ENCODE measurements around the gene BTBD19.
"Not testable (repeated sequence)": the region's sequence is repeated elsewhere in the genome, so short reads cannot be mapped to it uniquely, and the experiment has no call there.

BTBD19 gene

GRCh38 chr1:44808063-44808937 lies at the start of gene BTBD19:
TSS of gene BTBD19 (plus strand) at chr1:44808523. CDS start at chr1:44808821, 298 bp downstream.
- DNase-seq (ENCODE audit: low spot score) = peak; percentile 43

DNA sequence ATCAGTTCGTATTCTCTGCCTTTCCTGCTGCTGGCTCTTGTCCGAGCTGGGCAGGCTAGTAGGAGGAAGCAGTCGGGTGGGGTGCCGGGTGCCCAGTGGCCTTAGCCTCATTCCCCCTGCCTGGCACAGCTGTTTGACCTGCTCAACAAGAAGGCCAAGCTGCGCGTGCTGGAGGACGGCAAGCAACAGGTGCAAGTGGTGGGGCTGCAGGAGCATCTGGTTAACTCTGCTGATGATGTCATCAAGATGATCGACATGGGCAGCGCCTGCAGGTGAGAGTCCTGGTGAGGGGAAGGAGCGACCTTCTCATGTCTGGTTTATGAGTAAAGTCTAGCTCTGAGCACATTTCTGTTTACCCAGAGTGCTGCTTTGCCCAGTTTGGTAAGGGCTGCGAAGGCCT lies 49.2 kb upstream of the BTBD19 start:
- DNase-seq (ENCODE audit: low spot score) = no peak

- DNase-seq (ENCODE audit: low spot score) = no peak
Measured at GRCh38 chr1:44760876-44761275, 47.4 kb upstream of the BTBD19 start.

DNA sequence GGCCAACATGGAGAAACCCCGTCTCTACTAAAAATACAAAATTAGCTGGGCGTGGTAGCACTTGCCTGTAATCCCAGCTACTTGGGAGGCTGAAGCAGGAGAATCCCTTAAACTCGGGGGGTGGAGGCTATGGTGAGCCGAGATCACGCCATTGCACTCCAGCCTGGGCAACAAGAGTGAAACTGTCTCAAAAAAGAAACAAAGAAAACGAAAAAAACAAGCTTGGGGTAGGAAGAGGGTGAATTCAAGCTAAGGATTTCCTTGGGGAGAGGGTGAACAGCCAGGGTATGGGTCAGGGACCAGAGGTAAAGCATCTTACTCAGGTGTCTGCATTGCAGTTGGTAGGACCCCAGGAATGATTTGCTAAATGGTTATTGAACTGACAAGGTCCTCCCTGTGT lies 41.9 kb upstream of the BTBD19 start:
- DNase-seq (ENCODE audit: low spot score) = not testable (repeated sequence)

- peak; percentile 90 for DNase-seq (ENCODE audit: low spot score)
Measured at GRCh38 chr1:44775078-44775929, 33.0 kb upstream of the BTBD19 start, which contains the start of gene RPS8. TSS of gene RPS8 (plus strand) at chr1:44775540. CDS start at chr1:44775597, 57 bp downstream.

- no peak for DNase-seq (ENCODE audit: low spot score)
Measured at GRCh38 chr1:44775930-44776729, 32.2 kb upstream of the BTBD19 start.

DNA sequence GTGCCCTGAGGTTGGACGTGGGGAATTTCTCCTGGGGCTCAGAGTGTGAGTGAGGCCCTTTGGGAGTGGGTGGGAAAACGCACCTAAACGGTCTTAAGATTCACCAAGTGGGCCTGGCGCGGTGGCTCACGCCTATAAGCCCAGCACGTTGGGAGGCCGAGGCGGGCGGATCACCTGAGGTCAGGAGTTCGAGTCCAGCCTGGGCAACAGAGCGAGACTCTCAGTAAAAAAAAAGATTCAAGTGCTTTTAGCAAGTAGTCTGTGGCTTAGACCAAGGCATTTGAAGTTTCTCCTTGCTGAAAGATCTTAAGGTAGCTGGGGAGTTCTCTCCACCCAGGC lies 31.6 kb upstream of the BTBD19 start:
- no peak for DNase-seq (ENCODE audit: low spot score)

GRCh38 chr1:44777547-44777946 lies 30.8 kb upstream of the BTBD19 start:
- no peak for DNase-seq (ENCODE audit: low spot score)

DNA sequence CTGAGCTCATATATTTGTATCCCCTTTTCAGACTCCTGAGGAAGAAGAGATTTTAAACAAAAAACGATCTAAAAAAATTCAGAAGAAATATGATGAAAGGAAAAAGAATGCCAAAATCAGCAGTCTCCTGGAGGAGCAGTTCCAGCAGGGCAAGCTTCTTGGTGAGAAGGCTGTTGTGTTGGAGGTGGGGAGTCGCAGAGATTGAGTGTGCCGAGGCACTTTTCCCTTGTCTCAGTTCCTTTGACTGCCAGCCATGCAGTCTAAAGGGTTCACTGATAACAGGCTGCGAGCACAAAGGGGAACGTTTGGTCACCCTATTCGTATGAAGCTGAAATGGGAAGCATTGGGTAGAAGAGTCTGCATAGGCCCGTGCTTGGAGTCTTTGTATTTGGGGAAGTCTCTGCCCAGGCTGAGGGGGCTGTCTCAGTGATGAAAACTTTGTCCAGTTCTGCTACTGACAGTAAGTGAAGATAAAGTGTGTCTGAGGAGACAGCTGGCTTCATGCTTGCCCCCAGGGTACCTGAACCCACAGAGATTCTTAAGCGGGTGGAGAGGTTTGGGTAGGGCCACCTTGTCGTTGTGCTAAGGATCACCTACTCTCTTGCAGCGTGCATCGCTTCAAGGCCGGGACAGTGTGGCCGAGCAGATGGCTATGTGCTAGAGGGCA lies 30.2 kb upstream of the BTBD19 start:
- DNase-seq (ENCODE audit: low spot score) = no peak

GRCh38 chr1:44778705-44779576 lies 29.4 kb upstream of the BTBD19 start:
- DNase-seq (ENCODE audit: low spot score) = no peak

DNA sequence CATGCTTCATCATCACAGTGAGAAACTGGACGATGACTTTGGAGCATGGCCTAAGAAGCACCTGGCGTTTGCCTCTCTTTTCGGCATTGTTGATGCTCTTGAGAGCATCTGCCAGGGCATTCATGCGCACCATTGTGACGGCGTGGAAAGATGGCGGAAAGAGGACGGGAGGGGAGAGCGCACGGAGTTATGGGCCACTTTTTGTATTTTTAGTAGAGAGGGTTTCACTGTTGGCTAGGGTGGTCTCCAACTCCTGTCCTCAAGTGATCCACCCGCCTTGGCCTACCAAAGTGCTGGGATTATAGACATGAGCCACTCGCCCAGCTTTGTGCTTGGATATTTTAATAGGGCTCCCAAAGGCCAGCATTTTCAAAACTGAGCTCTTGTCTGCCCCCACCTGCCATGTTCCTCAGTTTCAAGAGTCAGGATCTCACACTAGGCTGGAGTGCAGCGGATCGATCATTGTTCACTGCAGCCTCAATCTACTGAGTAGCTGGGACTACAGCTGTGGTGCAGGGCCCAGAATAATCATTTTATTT lies 27.7 kb upstream of the BTBD19 start:
- DNase-seq (ENCODE audit: low spot score) = no peak

GRCh38 chr1:44783697-44784093 lies 24.6 kb upstream of the BTBD19 start:
- DNase-seq (ENCODE audit: low spot score) = no peak

GRCh38 chr1:44784094-44785028 lies 24.0 kb upstream of the BTBD19 start:
- no peak for DNase-seq (ENCODE audit: low spot score)

GRCh38 chr1:44785029-44785380 lies 23.3 kb upstream of the BTBD19 start:
- no peak for DNase-seq (ENCODE audit: low spot score)

- DNase-seq (ENCODE audit: low spot score) = no peak
Measured at GRCh38 chr1:44785501-44786137, 22.7 kb upstream of the BTBD19 start.

GRCh38 chr1:44786138-44786840 lies 22.0 kb upstream of the BTBD19 start:
- DNase-seq (ENCODE audit: low spot score) = peak; percentile 67

DNA sequence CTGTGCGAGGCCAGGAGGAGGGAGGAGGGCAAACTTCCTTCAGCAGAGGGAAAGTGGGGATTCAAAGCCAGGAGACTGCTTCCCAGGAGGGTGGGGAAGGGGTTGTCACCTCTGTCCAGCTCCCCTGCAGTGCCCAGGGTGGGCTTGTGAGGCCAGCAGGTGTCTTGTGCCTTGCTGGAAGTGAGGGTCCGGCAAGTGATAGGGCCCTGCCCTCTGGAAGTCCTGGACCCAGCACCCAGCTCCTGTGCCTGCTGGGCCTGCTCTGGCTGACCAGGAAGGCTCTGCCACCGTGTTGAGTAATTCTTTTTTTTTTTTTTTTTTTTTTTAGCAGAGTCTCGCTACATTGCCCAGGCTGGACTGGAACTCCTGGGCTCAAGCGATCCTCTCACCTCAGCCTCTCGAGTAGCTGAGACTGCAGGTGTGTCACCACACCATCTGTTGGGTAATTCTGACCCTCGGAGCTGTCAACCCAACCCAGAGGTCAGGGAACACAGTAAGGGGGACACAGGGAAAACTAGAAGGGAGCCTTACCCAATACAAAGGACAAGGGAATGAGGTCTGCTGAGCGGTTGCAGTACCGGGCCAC lies 21.4 kb upstream of the BTBD19 start:
- DNase-seq (ENCODE audit: low spot score) = no peak

- no peak for DNase-seq (ENCODE audit: low spot score)
Measured at GRCh38 chr1:44787506-44787905, 20.8 kb upstream of the BTBD19 start.
